Activated CD4-positive, alpha-beta T cell treated with anti-CD3 and anti-CD28 coated beads for 36 hours (primary cell): ENCODE results near the gene SIL1. TPM values are rescaled to one million over a fixed set of nuclear protein-coding genes. Genes with fewer than 3 reads are reported as not detected.
A peak's percentile ranks its signal among the peaks of the same experiment; 100 is the strongest.

Source experiments
- ATAC-seq: fragments of 200-7000 bp; cut with Tn5 transposase; one replicate; pipeline ENCODE4 v1.10.0; 2021; ENCODE audit warnings: mild to moderate bottlenecking, moderate library complexity
- CTCF ChIA-PET: fragments of 350-600 bp; sonication (Branson Sonifier 250); formaldehyde crosslinking; loops from one replicate; lab custom pipeline; 2021; ENCODE audit warnings: antibody characterized with exemption; lab: Charles Lee
- POLR2A ChIA-PET: fragments of 350-600 bp; sonication (Branson Sonifier 250); formaldehyde crosslinking; loops from one replicate; lab custom pipeline; 2021; ENCODE audit warnings: antibody characterized with exemption, inconsistent platforms; lab: Charles Lee
- DNase-seq: peaks from one replicate; pipeline ENCODE4 v3.0.0-alpha.2; 2020
- H3K27ac Mint-ChIP-seq: one replicate; pipeline ENCODE4 v1.8.0; 2021; ENCODE audit warnings: mixed read lengths
- H3K27me3 Mint-ChIP-seq: one replicate; pipeline ENCODE4 v1.8.0; 2021; ENCODE audit warnings: mixed read lengths
- H3K36me3 Mint-ChIP-seq: one replicate; pipeline ENCODE4 v1.8.0; 2021; ENCODE audit warnings: low read depth, mixed read lengths
- H3K4me1 Mint-ChIP-seq: one replicate; pipeline ENCODE4 v1.8.0; 2021; ENCODE audit warnings: mixed read lengths
- H3K4me3 Mint-ChIP-seq: one replicate; pipeline ENCODE4 v1.8.0; 2021; ENCODE audit warnings: mild to moderate bottlenecking, moderate library complexity, mixed read lengths
- H3K9me3 Mint-ChIP-seq: one replicate; pipeline ENCODE4 v1.8.0; 2021; ENCODE audit warnings: low read depth, mixed read lengths
- intact Hi-C, 2 experiments: fragments of 100-400 bp; cut with DNase I in 1 of 2; cut with micrococcal nuclease in 1 of 2; formaldehyde crosslinking; loops; one replicate each; pipeline versions ENCODE4 v1.14.2 to v1.15.1; 2022 to 2024; cut with DNase I, micrococcal nuclease
- total RNA-seq, 2 experiments: library from RNA; stranded (reverse); gene quantifications; one replicate each; pipeline ENCODE4 v1.2.3, GENCODE V29; 2021

Gene SIL1
- 10 to 100 TPM; 11.2 to 14.4 TPM for total RNA-seq

DNA sequence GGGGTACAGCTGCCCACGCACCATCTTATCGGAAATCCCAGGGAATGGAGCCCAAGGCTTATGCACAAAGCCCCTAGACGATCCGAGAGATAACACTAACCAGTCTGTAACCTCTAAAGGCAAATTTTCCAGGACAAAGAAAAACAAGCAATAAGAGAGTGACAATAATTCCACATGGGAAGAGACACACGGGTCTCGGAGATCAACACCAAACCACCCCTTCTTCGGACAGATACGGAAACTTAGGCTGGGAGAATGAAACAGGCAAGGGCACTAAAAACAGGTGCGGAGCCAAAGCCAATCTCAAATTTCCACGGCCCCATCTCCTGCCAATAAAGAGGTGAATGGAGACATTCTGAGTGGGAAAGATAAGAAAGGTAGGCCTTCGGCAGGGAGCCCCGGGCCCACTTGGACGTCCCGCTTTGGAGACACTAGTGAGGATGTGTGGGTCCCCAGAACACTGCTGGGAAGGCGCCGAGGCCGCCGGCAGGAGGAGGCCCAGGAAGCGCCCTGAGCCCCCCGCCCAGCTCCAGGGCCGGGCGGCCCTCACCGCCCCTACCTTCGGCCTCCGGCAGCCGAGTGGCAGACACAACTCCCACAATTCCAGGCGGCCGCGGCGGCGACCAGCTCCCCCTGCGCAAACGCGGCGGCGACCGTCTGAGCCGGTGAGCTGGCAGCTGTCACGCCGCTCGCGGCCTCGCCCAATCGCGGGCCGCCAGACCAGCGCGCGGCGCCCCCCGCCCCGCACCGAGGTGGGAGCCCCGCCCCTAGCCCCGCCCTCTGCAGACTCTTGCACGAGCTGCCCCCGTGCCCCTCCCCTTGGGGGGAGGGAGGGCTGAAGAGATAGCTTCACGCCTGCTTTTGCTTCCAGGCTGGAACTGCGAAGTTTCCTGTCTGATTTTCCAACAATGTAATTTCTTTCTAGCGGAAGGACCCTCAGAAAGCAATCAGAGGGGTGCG is at the start of gene SIL1:
TSS of gene SIL1 (minus strand) at position 659 of the 960 bp plus-strand sequence. CDS start 70,525 bp downstream, outside the sequence.
- H3K9me3 Mint-ChIP-seq, result no peaks in the 10 kb centered on the region
- ChIA-PET POLR2A (interaction anchor here (0.6 kb wide), 1 partner anchor 313 kb away, joined by 4 read pairs; no protein-coding TSS in a partner anchor), CTCF (interaction anchor here (0.7 to 1.1 kb wide), 6 partner anchors 13 to 846 kb away, joined by 3 to 4 read pairs (median 3); no protein-coding TSS in a partner anchor)
- H3K36me3 Mint-ChIP-seq, result peaks cover 3% of the 10 kb centered on the region
- peaks cover 2% of the 10 kb centered on the region for H3K27me3 Mint-ChIP-seq
- H3K4me1 Mint-ChIP-seq, result peaks cover 18% of the 10 kb centered on the region
- DNase-seq, result peak; percentile 98
- H3K27ac Mint-ChIP-seq, result peak within 1 kb of the TSS; percentile 97
- peak; percentile 100 for ATAC-seq
- intact Hi-C loops, result loop anchor here (1.0 to 10.0 kb wide), 11 partner anchors 49 to 843 kb away; partner anchors contain the start of genes HSPA9 (in 2 of the 2), EGR1 (in 1 of the 2), KDM3B (in 1 of the 2) and PAIP2 (in 1 of the 2)
- H3K4me3 Mint-ChIP-seq, result peak within 1 kb of the TSS; percentile 90

DNA sequence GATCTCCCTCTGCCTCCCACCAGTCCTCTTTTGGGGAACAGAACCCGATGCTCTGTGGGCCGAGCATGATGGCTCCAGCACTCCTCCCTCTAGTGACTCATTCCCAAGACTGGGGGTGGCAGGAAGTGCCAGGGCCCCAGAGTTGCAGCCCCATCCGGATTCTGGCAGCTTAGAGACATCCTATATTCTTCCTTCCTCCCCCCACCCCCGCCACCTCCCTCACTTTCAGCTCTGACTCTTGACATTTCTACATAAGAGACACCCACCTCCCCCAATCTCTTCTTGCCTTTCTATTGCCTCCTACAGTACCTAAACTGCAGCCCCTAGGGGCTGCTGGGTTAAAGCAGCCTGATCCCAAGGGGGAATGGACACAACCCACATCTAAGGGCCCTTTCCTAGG is 48.2 kb upstream of the SIL1 start:
- POLR2A ChIA-PET, result interaction anchor here (1.3 kb wide), 1 partner anchor 521 kb away, joined by 3 read pairs; no protein-coding TSS in a partner anchor
- CTCF ChIA-PET, result interaction anchor here (0.7 to 1.4 kb wide), 4 partner anchors 14 to 48 kb away, joined by 3 to 5 read pairs (median 4); partner anchors contain the start of gene SIL1
- H3K27ac Mint-ChIP-seq, result peak overlapping the region; percentile 75
- no peak overlapping the region for H3K4me3 Mint-ChIP-seq
- peaks cover 24% of the 10 kb centered on the region for H3K4me1 Mint-ChIP-seq
- intact Hi-C loops, result loop anchor here (2.0 to 10.0 kb wide), 4 partner anchors 26 to 594 kb away; partner anchors contain the start of gene SIL1 (in 1 of the 2)
- H3K9me3 Mint-ChIP-seq, result no peaks in the 10 kb centered on the region
- H3K27me3 Mint-ChIP-seq, result peaks cover 2% of the 10 kb centered on the region
- peak; percentile 84 for DNase-seq
- H3K36me3 Mint-ChIP-seq, result no peaks in the 10 kb centered on the region
- peak; percentile 100 for ATAC-seq

DNA sequence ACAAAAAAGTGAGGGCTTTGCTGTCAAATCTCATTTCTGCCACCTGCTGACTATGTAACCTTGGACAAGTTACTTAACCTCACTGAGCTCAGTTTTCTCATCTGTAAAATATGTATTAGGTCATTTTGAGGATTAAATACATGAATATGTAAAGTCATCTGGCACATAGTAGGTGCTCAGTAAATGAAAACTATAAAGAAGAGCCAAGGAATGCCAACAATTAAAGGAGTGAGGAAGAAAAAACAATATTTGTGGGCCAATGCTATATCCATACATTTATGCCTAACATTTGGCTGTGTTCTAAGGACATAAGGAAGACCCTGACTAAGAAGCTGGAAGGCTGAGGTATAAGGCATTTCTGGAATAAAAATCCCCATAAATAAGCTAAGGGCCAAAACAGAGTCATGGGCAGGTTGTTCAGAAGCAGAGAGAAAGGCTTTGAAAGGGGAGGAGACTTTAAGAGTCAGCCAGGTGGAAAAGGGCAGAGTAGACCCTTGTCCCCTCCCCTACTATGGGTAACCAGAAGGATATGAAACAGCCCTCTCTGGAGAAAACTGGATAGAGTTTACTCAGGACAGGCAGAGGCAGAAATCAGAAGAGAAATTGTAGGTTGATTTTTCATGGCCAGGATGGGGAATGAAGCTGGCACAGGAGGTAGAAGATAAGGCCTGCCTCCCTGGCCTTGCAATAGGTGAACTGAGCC is 47.6 kb upstream of the SIL1 start:
- Mint-ChIP-seq H3K9me3 (no peaks in the 10 kb centered on the region), H3K4me3 (no peak overlapping the region), H3K27ac (peak overlapping the region; percentile 75), H3K27me3 (peaks cover 2% of the 10 kb centered on the region), H3K4me1 (peaks cover 20% of the 10 kb centered on the region), H3K36me3 (no peaks in the 10 kb centered on the region)
- intact Hi-C loops, result loop anchor here (2.0 to 10.0 kb wide), 4 partner anchors 27 to 593 kb away; partner anchors contain the start of gene SIL1 (in 1 of the 2)
- ATAC-seq (peak; percentile 34), DNase-seq (no peak)
- ChIA-PET POLR2A (interaction anchor here (1.3 kb wide), 1 partner anchor 520 kb away, joined by 3 read pairs; no protein-coding TSS in a partner anchor), CTCF (interaction anchor here (0.7 to 1.4 kb wide), 5 partner anchors 14 to 308 kb away, joined by 3 to 5 read pairs (median 3); partner anchors contain the start of gene SIL1)

DNA sequence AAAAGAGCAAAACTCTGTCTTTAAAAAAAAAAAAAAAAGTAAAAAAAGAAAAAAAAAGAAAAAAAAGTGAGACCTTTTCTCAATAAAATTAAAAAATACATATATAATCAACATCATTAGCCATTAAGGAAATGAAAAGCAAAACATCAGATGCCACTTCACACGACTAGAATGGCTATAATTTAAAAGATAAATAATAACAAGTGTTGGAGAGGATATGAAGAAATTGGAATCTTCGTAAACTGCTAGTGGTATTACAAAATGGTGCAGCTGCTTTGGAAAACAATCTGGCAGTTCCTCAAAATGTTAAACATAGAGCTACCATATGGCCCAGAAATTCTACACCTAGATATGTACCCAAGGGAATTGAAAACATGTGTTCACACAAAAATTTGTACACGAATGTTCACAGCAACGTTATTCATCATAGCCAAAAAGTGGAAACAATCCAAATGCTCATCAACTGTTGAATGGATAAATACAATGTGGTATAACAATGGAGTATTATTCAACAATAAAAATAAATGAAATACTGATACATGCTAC is 45.3 kb upstream of the SIL1 start:
- no peak for DNase-seq
- Mint-ChIP-seq H3K36me3 (no peaks in the 10 kb centered on the region), H3K4me1 (peaks cover 20% of the 10 kb centered on the region), H3K9me3 (no peaks in the 10 kb centered on the region), H3K27ac (no peak overlapping the region), H3K27me3 (peaks cover 4% of the 10 kb centered on the region), H3K4me3 (no peak overlapping the region)
- no peak for ATAC-seq
- CTCF ChIA-PET, result interaction anchor here (0.7 to 0.9 kb wide), 2 partner anchors 33 to 334 kb away, joined by 3 read pairs; no protein-coding TSS in a partner anchor
- POLR2A ChIA-PET, result interaction anchor here (0.8 kb wide), 1 partner anchor 272 kb away, joined by 4 read pairs; no protein-coding TSS in a partner anchor
- intact Hi-C loops, result loop anchor here in 1 of 2 experiments (10.0 kb wide), 1 partner anchor 429 kb away; no protein-coding TSS in a partner anchor

DNA sequence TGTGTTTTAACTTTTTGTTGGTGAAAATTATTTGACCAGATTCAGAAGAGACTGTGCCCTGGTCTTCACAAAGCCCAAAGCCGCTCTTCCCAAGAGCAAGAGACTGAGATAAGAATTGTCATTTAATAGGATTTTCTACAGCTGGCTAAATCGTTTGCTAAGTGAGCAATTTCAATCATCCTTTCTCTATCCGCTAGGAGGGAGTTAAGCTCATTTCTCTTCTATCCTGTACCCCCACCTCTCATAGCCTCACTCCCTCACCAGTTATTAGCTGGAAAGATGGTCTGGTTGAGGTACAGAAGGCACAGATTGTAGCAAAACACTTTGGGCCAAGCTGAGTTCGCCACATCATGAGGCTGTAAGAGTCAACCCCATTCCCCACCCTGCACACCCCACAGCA is 43.0 kb upstream of the SIL1 start:
- Mint-ChIP-seq H3K4me3 (no peak overlapping the region), H3K4me1 (peaks cover 7% of the 10 kb centered on the region), H3K36me3 (no peaks in the 10 kb centered on the region), H3K27me3 (peaks cover 4% of the 10 kb centered on the region), H3K9me3 (no peaks in the 10 kb centered on the region), H3K27ac (no peak overlapping the region)
- DNase-seq (no peak), ATAC-seq (no peak)
- POLR2A ChIA-PET, result no interaction called here
- CTCF ChIA-PET, result interaction anchor here (1.2 kb wide), 1 partner anchor 35 kb away, joined by 3 read pairs; no protein-coding TSS in a partner anchor
- intact Hi-C loops, result loop anchor here in 1 of 2 experiments (10.0 kb wide), 1 partner anchor 426 kb away; no protein-coding TSS in a partner anchor

DNA sequence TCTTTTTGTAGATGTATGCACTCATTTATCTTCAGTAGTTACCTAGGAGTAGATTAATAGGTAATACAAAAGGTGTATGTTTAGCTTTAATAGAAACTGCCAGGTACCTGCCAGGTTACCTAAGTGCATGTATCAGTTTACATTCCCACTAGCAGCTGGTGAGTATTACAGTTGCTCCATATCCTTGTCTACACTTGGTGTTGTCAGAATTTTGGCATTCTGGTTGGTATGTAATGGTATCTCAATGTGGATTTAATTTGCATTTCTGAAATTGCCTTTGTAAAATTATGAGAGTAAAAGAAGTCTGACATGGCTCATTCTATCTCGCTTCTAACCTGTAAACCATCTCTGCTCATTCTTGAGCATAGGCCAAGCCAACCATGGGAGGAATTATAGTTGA is 38.3 kb upstream of the SIL1 start:
- Mint-ChIP-seq H3K4me3 (no peak overlapping the region), H3K4me1 (no peaks in the 10 kb centered on the region), H3K9me3 (no peaks in the 10 kb centered on the region), H3K36me3 (no peaks in the 10 kb centered on the region), H3K27ac (no peak overlapping the region), H3K27me3 (peaks cover 3% of the 10 kb centered on the region)
- ChIA-PET POLR2A (no interaction called here), CTCF (interaction anchor here (1.5 kb wide), 1 partner anchor 10 kb away, joined by 3 read pairs; no protein-coding TSS in a partner anchor)
- DNase-seq, result no peak
- no peak for ATAC-seq
- intact Hi-C loops, result no loop called here

DNA sequence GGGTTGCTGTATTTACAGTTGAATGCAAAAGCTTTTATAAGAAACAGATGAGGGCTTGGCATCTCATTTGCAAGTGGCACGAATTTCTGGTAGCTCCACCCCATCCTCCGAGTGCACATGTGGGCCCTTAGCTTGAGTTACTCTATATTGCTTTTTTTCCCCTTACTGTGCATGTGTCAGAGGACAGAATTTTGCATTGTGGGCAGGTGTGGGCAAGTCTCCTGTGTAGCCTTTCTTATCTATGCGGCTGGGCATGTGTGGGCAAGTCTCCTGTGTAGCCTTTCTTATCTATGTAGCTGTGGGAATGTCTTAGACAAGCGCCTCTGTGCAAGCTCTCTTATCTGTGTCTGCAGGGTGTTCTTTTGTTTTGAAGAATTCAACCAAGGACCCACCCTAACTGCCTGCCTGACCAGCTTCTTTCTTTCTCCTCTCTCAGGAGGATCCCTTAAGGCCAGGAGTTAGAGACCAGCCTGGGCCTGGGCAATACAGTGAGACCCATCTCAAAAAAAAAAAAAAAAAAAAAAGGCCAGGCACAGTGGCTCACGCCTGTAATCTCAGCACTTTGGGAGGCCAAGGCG is 34.1 kb upstream of the SIL1 start:
- intact Hi-C loops, result no loop called here
- ChIA-PET CTCF (interaction anchor here (0.6 to 1.1 kb wide), 2 partner anchors 13 to 136 kb away, joined by 4 to 5 read pairs; no protein-coding TSS in a partner anchor), POLR2A (interaction anchor here (0.6 kb wide), 2 partner anchors 29 to 213 kb away, joined by 4 read pairs; no protein-coding TSS in a partner anchor)
- ATAC-seq, result no peak
- Mint-ChIP-seq H3K36me3 (no peaks in the 10 kb centered on the region), H3K9me3 (no peaks in the 10 kb centered on the region), H3K27me3 (no peaks in the 10 kb centered on the region), H3K4me3 (no peak overlapping the region), H3K27ac (no peak overlapping the region), H3K4me1 (no peaks in the 10 kb centered on the region)
- no peak for DNase-seq

DNA sequence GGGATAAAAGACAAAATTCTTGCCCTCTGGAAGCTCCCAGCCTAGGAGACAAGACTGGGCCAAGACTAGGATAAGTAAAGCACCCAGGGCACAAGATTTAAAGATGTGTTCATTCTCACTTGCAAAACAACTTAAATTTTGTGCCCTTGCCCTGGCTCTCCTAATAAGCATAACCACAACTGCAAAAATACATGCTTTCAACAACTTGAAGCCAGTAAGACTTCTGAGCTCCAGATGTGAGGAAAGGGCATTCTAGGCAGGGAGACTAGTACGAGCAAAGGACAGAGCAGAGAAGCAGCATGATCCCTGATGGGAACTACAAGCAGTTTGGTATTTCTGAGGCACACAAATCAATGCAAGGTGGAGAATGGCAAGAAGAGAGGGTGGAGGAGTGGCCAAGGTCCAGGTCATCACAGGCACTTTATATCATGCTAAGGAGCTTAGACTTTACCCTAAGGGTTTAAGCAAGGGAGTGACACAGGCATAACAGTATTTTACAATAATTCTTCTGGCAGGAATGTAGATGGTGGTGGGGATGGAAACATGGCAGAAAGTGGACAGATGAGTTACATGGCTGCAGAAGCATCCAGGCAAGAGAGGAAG is 30.1 kb upstream of the SIL1 start:
- ChIA-PET POLR2A (no interaction called here), CTCF (interaction anchor here (1.1 to 1.4 kb wide), 2 partner anchors 68 to 402 kb away, joined by 3 to 4 read pairs; no protein-coding TSS in a partner anchor)
- ATAC-seq (no peak), DNase-seq (no peak)
- intact Hi-C loops, result no loop called here
- no peaks in the 10 kb centered on the region for H3K9me3 Mint-ChIP-seq
- H3K27me3 Mint-ChIP-seq, result peaks cover 2% of the 10 kb centered on the region
- no peaks in the 10 kb centered on the region for H3K4me1 Mint-ChIP-seq
- no peaks in the 10 kb centered on the region for H3K36me3 Mint-ChIP-seq
- H3K4me3 Mint-ChIP-seq, result no peak overlapping the region
- no peak overlapping the region for H3K27ac Mint-ChIP-seq

DNA sequence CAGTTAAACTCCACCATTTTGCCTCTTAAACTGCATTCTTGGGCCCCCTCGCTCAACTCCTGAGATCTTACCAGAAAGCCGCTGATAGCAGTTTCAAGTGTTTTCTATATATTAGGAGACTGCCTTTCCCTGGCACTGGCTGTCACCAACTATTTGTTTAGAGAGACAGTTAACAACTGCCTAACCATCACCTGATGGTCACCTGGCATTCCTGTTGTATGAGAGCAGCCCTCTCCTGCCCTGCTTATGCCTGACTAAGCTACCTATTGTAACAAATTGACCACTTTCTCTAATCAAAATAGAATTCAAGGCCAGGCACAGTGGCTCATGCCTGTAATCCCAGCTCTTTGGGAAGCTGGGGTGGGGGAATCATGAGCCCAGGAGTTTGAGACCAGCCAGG is 28.0 kb upstream of the SIL1 start:
- intact Hi-C loops, result no loop called here
- CTCF ChIA-PET, result interaction anchor here (0.6 to 1.5 kb wide), 3 partner anchors 11 to 616 kb away, joined by 3 to 4 read pairs (median 3); no protein-coding TSS in a partner anchor
- DNase-seq (no peak), ATAC-seq (no peak)
- Mint-ChIP-seq H3K4me1 (no peaks in the 10 kb centered on the region), H3K9me3 (no peaks in the 10 kb centered on the region), H3K27me3 (peaks cover 2% of the 10 kb centered on the region), H3K27ac (no peak overlapping the region), H3K36me3 (no peaks in the 10 kb centered on the region), H3K4me3 (no peak overlapping the region)
- POLR2A ChIA-PET, result no interaction called here

DNA sequence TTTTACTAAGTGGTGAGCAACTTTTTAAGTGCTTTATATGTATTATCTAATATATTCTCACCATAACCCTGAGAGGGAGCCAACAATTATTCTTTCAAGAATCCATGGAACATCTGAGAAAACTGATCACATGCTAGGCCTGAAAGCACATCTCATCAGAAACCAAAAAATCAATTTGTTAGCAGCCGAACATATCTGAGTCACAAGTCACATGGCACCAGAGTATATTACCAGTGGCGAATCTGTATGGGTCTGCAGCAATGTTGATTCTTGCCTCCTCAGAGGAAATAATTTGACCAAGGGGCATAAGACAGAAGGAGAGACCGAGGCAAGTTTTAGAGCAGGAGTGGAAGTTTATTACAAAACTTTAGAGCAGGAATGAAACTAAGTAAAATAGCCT is 25.3 kb upstream of the SIL1 start:
- H3K27me3 Mint-ChIP-seq, result peaks cover 2% of the 10 kb centered on the region
- no peak for DNase-seq
- CTCF ChIA-PET, result no interaction called here
- intact Hi-C loops, result no loop called here
- H3K4me3 Mint-ChIP-seq, result no peak overlapping the region
- no peaks in the 10 kb centered on the region for H3K4me1 Mint-ChIP-seq
- no peak for ATAC-seq
- H3K27ac Mint-ChIP-seq, result no peak overlapping the region
- no peaks in the 10 kb centered on the region for H3K9me3 Mint-ChIP-seq
- H3K36me3 Mint-ChIP-seq, result no peaks in the 10 kb centered on the region
- POLR2A ChIA-PET, result no interaction called here
